PC-9 (cell line): Measurements from ENCODE around the gene BDH1. TPM values are rescaled to one million over a fixed set of nuclear protein-coding genes. Genes with fewer than 3 reads are reported as not detected.
A peak's percentile ranks its signal among the peaks of the same experiment; 100 is the strongest.

Source experiments
- BruUV-seq: library from RNA; stranded (reverse); fragments of 400-500 nt; replicated peaks from 2 replicates; lab custom pipeline; 2021; lab: Mats Ljungman, UMichigan
- CTCF ChIA-PET: fragments of 300-600 bp; sonication (Branson Sonifier 250); formaldehyde crosslinking; loops from one replicate; lab custom pipeline; 2022; ENCODE audit warnings: antibody characterized with exemption; lab: Charles Lee
- POLR2A ChIA-PET: fragments of 300-600 bp; sonication (Branson Sonifier 250); formaldehyde crosslinking; loops from one replicate; lab custom pipeline; 2022; ENCODE audit warnings: antibody characterized with exemption; ENCODE audit not compliant: unreplicated experiment; lab: Charles Lee
- DNase-seq, 2 experiments: peaks; one replicate each; pipeline versions ENCODE4 v3.0.0 to v3.0.0-alpha.2; 2015 to 2022; ENCODE audit warnings: mixed read lengths in 1 of 2
- H2AFZ ChIP-seq: fragments of 200-600 bp; sonication (generic); 2 replicates; pipeline ENCODE4 v1.8.1; 2017; ENCODE audit warnings: antibody characterized with exemption
- H3F3A ChIP-seq: fragments of 200-600 bp; sonication (generic); 2 replicates; pipeline ENCODE4 v1.8.1; 2017; ENCODE audit warnings: antibody characterized with exemption, mild to moderate bottlenecking, low read depth; ENCODE audit not compliant: insufficient read depth
- H3K27ac ChIP-seq: fragments of 200-600 bp; sonication (generic); 2 replicates; pipeline ENCODE4 v1.6.1; 2016; ENCODE audit warnings: mixed run types
- H3K27me3 ChIP-seq: fragments of 200-600 bp; sonication (generic); 2 replicates; pipeline ENCODE4 v1.6.1; 2016; ENCODE audit warnings: low read depth, mixed run types; ENCODE audit not compliant: insufficient read depth
- H3K36me3 ChIP-seq: fragments of 200-600 bp; sonication (generic); 2 replicates; pipeline ENCODE4 v1.6.1; 2016; ENCODE audit warnings: low read depth, mixed run types
- H3K4me1 ChIP-seq: fragments of 200-600 bp; sonication (generic); replicated peaks from 2 replicates; pipeline ENCODE4 v1.6.1; 2016; ENCODE audit warnings: mixed run types; ENCODE audit not compliant: insufficient read depth
- H3K4me2 ChIP-seq: fragments of 200-600 bp; sonication (generic); 2 replicates; pipeline ENCODE4 v1.6.1; 2017; ENCODE audit warnings: mixed run types
- H3K4me3 ChIP-seq: fragments of 200-600 bp; sonication (generic); 2 replicates; pipeline ENCODE4 v1.6.1; 2016; ENCODE audit warnings: mixed run types
- H3K79me2 ChIP-seq: fragments of 200-600 bp; sonication (generic); 2 replicates; pipeline ENCODE4 v1.6.1; 2017; ENCODE audit warnings: low read depth, mixed run types
- H3K9me2 ChIP-seq: fragments of 200-600 bp; sonication (generic); 2 replicates; pipeline ENCODE4 v1.8.1; 2017; ENCODE audit warnings: mild to moderate bottlenecking; ENCODE audit not compliant: insufficient read depth
- H3K9me3 ChIP-seq: fragments of 200-600 bp; sonication (generic); 2 replicates; pipeline ENCODE4 v1.8.1; 2016; ENCODE audit warnings: low read depth; ENCODE audit not compliant: insufficient read depth
- H4K20me1 ChIP-seq: fragments of 200-600 bp; sonication (generic); 2 replicates; pipeline ENCODE4 v1.8.1; 2017; ENCODE audit not compliant: insufficient read depth
- CTCF ChIP-seq: fragments of 200-600 bp; sonication (generic); conservative IDR thresholded peaks from 2 replicates; pipeline ENCODE4 v1.6.1; 2017; ENCODE audit warnings: mixed run types, antibody characterized with exemption, mild to moderate bottlenecking, moderate library complexity
- EZH2 ChIP-seq: fragments of 200-600 bp; sonication (generic); IDR thresholded peaks from 2 replicates; pipeline ENCODE4 v1.8.0; 2017; ENCODE audit warnings: antibody characterized with exemption, low read depth
- intact Hi-C: fragments of 100-400 bp; cut with micrococcal nuclease; formaldehyde crosslinking; loops from one replicate; pipeline ENCODE4 v1.10.0; 2022; ENCODE audit not compliant: unreplicated experiment
- total RNA-seq: library from RNA; stranded (reverse); gene quantifications from 2 replicates; pipeline ENCODE4 v1.2.3, GENCODE V29; 2021

The BDH1 gene
- total RNA-seq, 1 experiment from 2014 or later = 55.1 TPM

DNA sequence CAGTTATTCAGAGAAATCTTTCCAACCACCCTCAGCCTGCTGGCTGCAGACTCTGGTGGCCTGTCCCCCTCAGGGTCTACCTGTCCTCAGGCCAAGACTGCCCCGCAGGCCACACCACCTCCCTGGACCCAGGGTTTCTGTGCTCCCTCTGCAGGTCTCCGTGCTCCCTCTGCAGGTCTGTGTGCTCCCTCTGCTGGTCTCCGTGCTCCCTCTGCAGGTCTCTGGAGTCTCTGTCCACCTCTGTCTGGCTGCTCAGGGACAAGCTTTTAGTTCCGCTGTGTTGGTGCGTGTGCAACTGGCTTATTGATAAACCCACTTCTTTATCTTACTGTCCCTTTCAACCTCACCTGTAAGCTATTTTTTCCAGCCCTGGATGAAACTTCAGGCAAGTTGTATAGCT, 30.1 kb downstream of the BDH1 start:
- Histone ChIP-seq H3K27me3 (no peaks in the 10 kb centered on the region), H3K9me2 (no peaks in the 10 kb centered on the region), H3K27ac (no peak overlapping the region), H4K20me1 (no peaks in the 10 kb centered on the region), H3K36me3 (no peaks in the 10 kb centered on the region), H3K4me3 (no peak overlapping the region), H3K4me2 (no peak overlapping the region), H2AFZ (no peak overlapping the region), H3K9me3 (no peaks in the 10 kb centered on the region), H3K4me1 (peaks cover 15% of the 10 kb centered on the region), H3K79me2 (no peaks in the 10 kb centered on the region), H3F3A (0 out of 2 replicates have a peak, but pooled peaks cover 6% of the 10 kb centered on the region)
- TF ChIP-seq CTCF (0 out of 2 replicates have a peak, but pooled peaks have one; percentile 22), EZH2 (no peak)
- ChIA-PET POLR2A (no interaction called here), CTCF (no interaction called here)
- BruUV-seq = no TSS peak
- intact Hi-C loops = no loop called here
- DNase-seq = no peak

DNA sequence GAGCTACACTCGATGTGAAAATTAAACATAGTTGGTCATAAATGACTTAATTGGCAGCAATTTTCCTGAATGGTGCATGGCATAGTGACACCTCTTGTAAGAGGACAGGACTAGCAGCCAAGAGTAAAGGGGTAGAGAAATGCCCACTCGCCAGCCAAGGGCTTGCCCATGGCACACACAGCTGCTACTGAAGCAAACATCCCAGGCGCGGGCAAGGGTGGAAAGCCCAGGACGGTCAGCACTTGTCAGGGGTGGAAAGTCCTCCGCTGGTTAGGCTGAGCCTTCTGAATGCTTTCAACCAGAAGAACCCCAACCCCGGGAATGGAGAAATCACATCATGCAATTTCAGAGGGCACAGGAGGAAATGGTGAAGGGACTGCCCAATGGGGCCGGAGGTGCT, 31.6 kb downstream of the BDH1 start:
- no peak overlapping the region for H3K4me3 ChIP-seq
- H3K27me3 ChIP-seq = no peaks in the 10 kb centered on the region
- H3F3A ChIP-seq = peaks cover 11% of the 10 kb centered on the region; the same call in 1 of the 2 replicates
- no peaks in the 10 kb centered on the region for H3K9me2 ChIP-seq
- POLR2A ChIA-PET = interaction anchor here (0.7 kb wide), 1 partner anchor 62 kb away, joined by 4 read pairs; no protein-coding TSS in a partner anchor
- H2AFZ ChIP-seq = no peak overlapping the region
- H4K20me1 ChIP-seq = no peaks in the 10 kb centered on the region
- peaks cover 15% of the 10 kb centered on the region for H3K4me1 ChIP-seq
- DNase-seq = no peak
- no peaks in the 10 kb centered on the region for H3K79me2 ChIP-seq
- H3K36me3 ChIP-seq = no peaks in the 10 kb centered on the region
- TF ChIP-seq CTCF = no peak
- TF ChIP-seq EZH2 = no peak
- no peak overlapping the region for H3K4me2 ChIP-seq
- H3K27ac ChIP-seq = no peak overlapping the region
- CTCF ChIA-PET = no interaction called here
- no TSS peak for BruUV-seq
- intact Hi-C loops = no loop called here
- H3K9me3 ChIP-seq = no peaks in the 10 kb centered on the region

DNA sequence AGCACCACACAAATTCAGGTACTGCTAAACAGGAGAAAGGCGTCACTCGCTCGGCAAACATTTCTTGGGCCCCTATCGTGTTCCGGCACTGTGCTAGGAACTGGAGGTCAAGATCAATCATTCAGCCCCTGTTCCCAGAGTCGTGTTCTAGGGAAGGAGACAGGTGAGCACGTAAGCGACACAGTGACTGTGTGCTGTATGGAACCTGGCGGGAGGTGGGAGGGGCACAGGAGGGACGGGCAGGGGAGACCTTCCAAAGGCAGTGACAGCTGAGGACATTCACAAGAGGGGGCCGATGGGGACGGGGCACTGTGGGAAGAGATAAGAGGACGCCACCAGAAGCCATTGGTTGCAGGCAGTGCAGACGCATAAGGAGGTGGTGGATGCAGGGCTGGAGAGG, 32.2 kb downstream of the BDH1 start:
- POLR2A ChIA-PET = no interaction called here

More for the DNA sequence above, 32.2 kb downstream of the BDH1 start:
- no peaks in the 10 kb centered on the region for H3K9me3 ChIP-seq
- H3K9me2 ChIP-seq = no peaks in the 10 kb centered on the region
- no peak for DNase-seq
- no peaks in the 10 kb centered on the region for H3K27me3 ChIP-seq
- H3K27ac ChIP-seq = no peak overlapping the region
- H3K4me2 ChIP-seq = no peak overlapping the region
- H3K36me3 ChIP-seq = no peaks in the 10 kb centered on the region
- no peak for TF ChIP-seq CTCF
- TF ChIP-seq EZH2 = no peak
- peaks cover 12% of the 10 kb centered on the region; the same call in 1 of the 2 replicates for H3F3A ChIP-seq
- intact Hi-C loops = no loop called here
- H2AFZ ChIP-seq = no peak overlapping the region
- H3K4me3 ChIP-seq = no peak overlapping the region
- H3K79me2 ChIP-seq = no peaks in the 10 kb centered on the region
- no TSS peak for BruUV-seq
- no peaks in the 10 kb centered on the region for H4K20me1 ChIP-seq
- CTCF ChIA-PET = no interaction called here
- H3K4me1 ChIP-seq = peaks cover 15% of the 10 kb centered on the region
